HepG2 (cell line): Measurements from ENCODE around the gene ANKRD36B. TPM values are rescaled to one million over a fixed set of nuclear protein-coding genes. Genes with fewer than 3 reads are reported as not detected.

Experiments
- RBFOX2 ChIP-seq: fragments of 200-400 bp; formaldehyde crosslinking; IDR thresholded peaks from 2 replicates; pipeline ENCODE4 v1.6.1; 2017; ENCODE audit warnings: low read depth, mild to moderate bottlenecking, low read length
- SMAD3 ChIP-seq: sonication (generic); formaldehyde crosslinking; IDR thresholded peaks from 2 replicates; pipeline ENCODE4 v1.4.0; 2020; ENCODE audit warnings: missing genetic modification reagents
- SMC3 ChIP-seq: IDR thresholded peaks from 2 replicates; pipeline ENCODE4 v1.6.1; 2011; ENCODE audit warnings: low read length, improper control_type of control experiment
- TAF1 ChIP-seq: sonication (generic); formaldehyde crosslinking; IDR thresholded peaks from 2 replicates; pipeline ENCODE4 v1.4.0; 2020; ENCODE audit warnings: missing genetic modification reagents
- ZNF230 ChIP-seq: sonication (generic); formaldehyde crosslinking; IDR thresholded peaks from 2 replicates; pipeline ENCODE4 v1.4.0; 2020; ENCODE audit warnings: mild to moderate bottlenecking, missing genetic modification reagents
- ZNF570 ChIP-seq: sonication (generic); formaldehyde crosslinking; IDR thresholded peaks from 2 replicates; pipeline ENCODE4 v1.4.0; 2020; ENCODE audit warnings: mild to moderate bottlenecking, missing genetic modification reagents, borderline replicate concordance
- ZNF839 ChIP-seq: sonication (generic); formaldehyde crosslinking; IDR thresholded peaks from 2 replicates; pipeline ENCODE4 v1.4.0; 2020; ENCODE audit warnings: missing genetic modification reagents, mild to moderate bottlenecking, borderline replicate concordance
- polyA plus RNA-seq, 8 experiments: library from polyadenylated mRNA; depleted of rRNA in 3 of 8; stranded (reverse) in 7 of 8; unstranded in 1 of 8; fragments of >200 nt; fragmentation: Illumina TruSeq in 4 of 8; extraction: Trizol in 4 of 8; gene quantifications; 2 replicates each; pipeline versions ENCODE4 v1.2.1 to v1.2.3, GENCODE V29; 2011 to 2016; ENCODE audit warnings: low read depth in 4 of 8, missing spikeins in 1 of 8, mixed read lengths in 1 of 8; ENCODE audit not compliant: insufficient read depth in 1 of 8
- total RNA-seq, 5 experiments: library from RNA; depleted of rRNA; stranded (reverse); fragments of >200 nt; fragmentation: Illumina TruSeq; extraction: Trizol; gene quantifications; 2 replicates each; pipeline ENCODE4 v1.2.3, GENCODE V29; 2016; ENCODE audit warnings: low read depth in 1 of 5
- TF ChIP-seq, protein P1 (sequence below): sonication (generic); formaldehyde crosslinking; IDR thresholded peaks from 2 replicates; pipeline ENCODE4 v1.5.1; 2020; ENCODE audit warnings: mild to moderate bottlenecking, missing genetic modification reagents, moderate library complexity
- TF ChIP-seq, protein P2 (sequence below): sonication (generic); formaldehyde crosslinking; IDR thresholded peaks from 2 replicates; pipeline ENCODE4 v1.4.0; 2020; ENCODE audit warnings: missing genetic modification reagents
- TF ChIP-seq, protein P3 (sequence below): IDR thresholded peaks from 2 replicates; pipeline ENCODE4 v1.6.1; 2016; ENCODE audit warnings: missing compliant biosample characterization, missing genetic modification reagents, borderline replicate concordance
- TF ChIP-seq, protein P4 (sequence below): sonication (generic); formaldehyde crosslinking; IDR thresholded peaks from 2 replicates; pipeline ENCODE4 v1.5.1; 2020; ENCODE audit warnings: missing genetic modification reagents, mild to moderate bottlenecking, borderline replicate concordance
- TF ChIP-seq, protein P5 (sequence below), 2 experiments: sonication (generic) in 1 of 2; formaldehyde crosslinking in 1 of 2; IDR thresholded peaks; 2 replicates each; pipeline versions ENCODE4 v1.4.0 to v1.6.1; 2018 to 2020; ENCODE audit warnings: missing genetic modification reagents in 2 of 2, borderline replicate concordance in 1 of 2, low read depth in 1 of 2, mild to moderate bottlenecking in 1 of 2, missing biosample characterization in 1 of 2
- TF ChIP-seq, protein P6 (sequence below): IDR thresholded peaks from 2 replicates; pipeline ENCODE4 v1.6.1; 2016; ENCODE audit warnings: mild to moderate bottlenecking, missing biosample characterization, missing genetic modification reagents
- TF ChIP-seq, protein P7 (sequence below): sonication (generic); formaldehyde crosslinking; IDR thresholded peaks from 2 replicates; pipeline ENCODE4 v1.4.0; 2020; ENCODE audit warnings: mild to moderate bottlenecking, missing genetic modification reagents

The ANKRD36B gene
- total and polyA plus RNA-seq, 2 of the 13 experiments (the other 11 are each of a cell fraction or from before 2014, with no cell fraction given) = 7.3 to 34.8 TPM

DNA sequence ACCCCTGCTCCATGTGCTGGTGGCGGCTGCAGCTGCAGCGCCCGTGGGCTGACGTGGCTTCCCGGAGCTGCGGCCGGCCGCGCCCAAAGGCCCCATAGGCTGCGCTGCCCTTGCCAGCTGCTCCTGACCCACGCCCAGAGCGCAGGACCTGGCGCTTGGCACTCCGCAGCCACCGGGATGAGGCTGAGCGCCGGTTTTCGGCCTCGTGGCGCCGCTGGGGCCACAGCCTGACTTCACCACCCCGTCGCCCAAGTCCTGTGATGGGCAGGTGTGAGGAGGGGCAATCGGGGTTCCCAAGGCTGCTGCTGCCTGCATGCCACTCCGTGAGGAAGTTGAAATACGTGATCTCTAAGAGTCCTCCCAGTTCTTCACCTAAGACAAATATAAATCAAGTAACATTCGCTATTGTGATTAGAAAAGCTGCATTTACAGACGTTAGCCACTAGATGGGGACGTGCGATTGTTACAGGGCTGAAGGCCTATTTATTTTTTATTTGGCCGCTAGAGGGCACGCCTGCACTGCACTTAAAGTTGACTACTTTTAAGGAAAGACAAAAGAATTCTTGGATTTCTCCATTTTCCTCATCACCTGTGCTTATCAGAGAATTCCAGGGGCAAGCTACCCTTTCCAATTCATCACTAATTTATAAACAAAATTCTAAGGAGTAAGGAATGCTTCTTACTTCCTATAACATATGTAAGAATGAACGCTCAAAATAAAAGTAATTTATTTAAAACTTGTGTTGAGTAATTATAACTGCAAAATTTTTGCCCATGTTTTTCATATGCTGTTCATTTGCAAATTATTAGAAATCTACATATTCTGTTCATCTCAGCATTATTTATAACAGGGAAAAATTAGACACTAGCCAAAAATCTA, 1.1 kb upstream of the ANKRD36B start (continued):
- TF ChIP-seq, protein P1, sequence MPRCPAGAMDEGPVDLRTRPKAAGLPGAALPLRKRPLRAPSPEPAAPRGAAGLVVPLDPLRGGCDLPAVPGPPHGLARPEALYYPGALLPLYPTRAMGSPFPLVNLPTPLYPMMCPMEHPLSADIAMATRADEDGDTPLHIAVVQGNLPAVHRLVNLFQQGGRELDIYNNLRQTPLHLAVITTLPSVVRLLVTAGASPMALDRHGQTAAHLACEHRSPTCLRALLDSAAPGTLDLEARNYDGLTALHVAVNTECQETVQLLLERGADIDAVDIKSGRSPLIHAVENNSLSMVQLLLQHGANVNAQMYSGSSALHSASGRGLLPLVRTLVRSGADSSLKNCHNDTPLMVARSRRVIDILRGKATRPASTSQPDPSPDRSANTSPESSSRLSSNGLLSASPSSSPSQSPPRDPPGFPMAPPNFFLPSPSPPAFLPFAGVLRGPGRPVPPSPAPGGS (CRISPR knock-in tag) = 0 out of 2 replicates have a peak, but pooled peaks have one; percentile 45
- TF ChIP-seq ZNF839 (CRISPR knock-in tag) (peak; percentile 54; the same call in 1 of the 2 replicates), ZNF570 (peak; percentile 9; the same call in 1 of the 2 replicates), RBFOX2 (peak; percentile 49; the same call in 1 of the 2 replicates), SMAD3 (0 out of 2 replicates have a peak, but pooled peaks have one; percentile 67), TAF1 (CRISPR knock-in tag) (peak; percentile 41; the same call in 1 of the 2 replicates), ZNF230 (CRISPR knock-in tag) (0 out of 2 replicates have a peak, but pooled peaks have one; percentile 18), SMC3 (peak; percentile 97)
- TF ChIP-seq, protein P2, sequence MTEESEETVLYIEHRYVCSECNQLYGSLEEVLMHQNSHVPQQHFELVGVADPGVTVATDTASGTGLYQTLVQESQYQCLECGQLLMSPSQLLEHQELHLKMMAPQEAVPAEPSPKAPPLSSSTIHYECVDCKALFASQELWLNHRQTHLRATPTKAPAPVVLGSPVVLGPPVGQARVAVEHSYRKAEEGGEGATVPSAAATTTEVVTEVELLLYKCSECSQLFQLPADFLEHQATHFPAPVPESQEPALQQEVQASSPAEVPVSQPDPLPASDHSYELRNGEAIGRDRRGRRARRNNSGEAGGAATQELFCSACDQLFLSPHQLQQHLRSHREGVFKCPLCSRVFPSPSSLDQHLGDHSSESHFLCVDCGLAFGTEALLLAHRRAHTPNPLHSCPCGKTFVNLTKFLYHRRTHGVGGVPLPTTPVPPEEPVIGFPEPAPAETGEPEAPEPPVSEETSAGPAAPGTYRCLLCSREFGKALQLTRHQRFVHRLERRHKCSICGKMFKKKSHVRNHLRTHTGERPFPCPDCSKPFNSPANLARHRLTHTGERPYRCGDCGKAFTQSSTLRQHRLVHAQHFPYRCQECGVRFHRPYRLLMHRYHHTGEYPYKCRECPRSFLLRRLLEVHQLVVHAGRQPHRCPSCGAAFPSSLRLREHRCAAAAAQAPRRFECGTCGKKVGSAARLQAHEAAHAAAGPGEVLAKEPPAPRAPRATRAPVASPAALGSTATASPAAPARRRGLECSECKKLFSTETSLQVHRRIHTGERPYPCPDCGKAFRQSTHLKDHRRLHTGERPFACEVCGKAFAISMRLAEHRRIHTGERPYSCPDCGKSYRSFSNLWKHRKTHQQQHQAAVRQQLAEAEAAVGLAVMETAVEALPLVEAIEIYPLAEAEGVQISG (CRISPR knock-in tag) = peak; percentile 78
- TF ChIP-seq, protein P3, sequence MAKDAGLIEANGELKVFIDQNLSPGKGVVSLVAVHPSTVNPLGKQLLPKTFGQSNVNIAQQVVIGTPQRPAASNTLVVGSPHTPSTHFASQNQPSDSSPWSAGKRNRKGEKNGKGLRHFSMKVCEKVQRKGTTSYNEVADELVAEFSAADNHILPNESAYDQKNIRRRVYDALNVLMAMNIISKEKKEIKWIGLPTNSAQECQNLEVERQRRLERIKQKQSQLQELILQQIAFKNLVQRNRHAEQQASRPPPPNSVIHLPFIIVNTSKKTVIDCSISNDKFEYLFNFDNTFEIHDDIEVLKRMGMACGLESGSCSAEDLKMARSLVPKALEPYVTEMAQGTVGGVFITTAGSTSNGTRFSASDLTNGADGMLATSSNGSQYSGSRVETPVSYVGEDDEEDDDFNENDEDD (CRISPR knock-in tag) = peak; percentile 46; the same call in 1 of the 2 replicates
- TF ChIP-seq, protein P4, sequence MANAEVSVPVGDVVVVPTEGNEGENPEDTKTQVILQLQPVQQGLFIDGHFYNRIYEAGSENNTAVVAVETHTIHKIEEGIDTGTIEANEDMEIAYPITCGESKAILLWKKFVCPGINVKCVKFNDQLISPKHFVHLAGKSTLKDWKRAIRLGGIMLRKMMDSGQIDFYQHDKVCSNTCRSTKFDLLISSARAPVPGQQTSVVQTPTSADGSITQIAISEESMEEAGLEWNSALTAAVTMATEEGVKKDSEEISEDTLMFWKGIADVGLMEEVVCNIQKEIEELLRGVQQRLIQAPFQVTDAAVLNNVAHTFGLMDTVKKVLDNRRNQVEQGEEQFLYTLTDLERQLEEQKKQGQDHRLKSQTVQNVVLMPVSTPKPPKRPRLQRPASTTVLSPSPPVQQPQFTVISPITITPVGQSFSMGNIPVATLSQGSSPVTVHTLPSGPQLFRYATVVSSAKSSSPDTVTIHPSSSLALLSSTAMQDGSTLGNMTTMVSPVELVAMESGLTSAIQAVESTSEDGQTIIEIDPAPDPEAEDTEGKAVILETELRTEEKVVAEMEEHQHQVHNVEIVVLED = peak; percentile 40; the same call in 1 of the 2 replicates
- TF ChIP-seq, protein P5, sequence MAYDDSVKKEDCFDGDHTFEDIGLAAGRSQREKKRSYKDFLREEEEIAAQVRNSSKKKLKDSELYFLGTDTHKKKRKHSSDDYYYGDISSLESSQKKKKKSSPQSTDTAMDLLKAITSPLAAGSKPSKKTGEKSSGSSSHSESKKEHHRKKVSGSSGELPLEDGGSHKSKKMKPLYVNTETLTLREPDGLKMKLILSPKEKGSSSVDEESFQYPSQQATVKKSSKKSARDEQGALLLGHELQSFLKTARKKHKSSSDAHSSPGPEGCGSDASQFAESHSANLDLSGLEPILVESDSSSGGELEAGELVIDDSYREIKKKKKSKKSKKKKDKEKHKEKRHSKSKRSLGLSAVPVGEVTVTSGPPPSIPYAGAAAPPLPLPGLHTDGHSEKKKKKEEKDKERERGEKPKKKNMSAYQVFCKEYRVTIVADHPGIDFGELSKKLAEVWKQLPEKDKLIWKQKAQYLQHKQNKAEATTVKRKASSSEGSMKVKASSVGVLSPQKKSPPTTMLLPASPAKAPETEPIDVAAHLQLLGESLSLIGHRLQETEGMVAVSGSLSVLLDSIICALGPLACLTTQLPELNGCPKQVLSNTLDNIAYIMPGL (CRISPR knock-in tag; IDR thresholded peaks at IDR 0.05; ENCODE audit: borderline replicate concordance in 1 of 2, low read depth in 1 of 2) = peak; percentile 85 to 93; a peak in 3 of 4 replicates
- TF ChIP-seq, protein P6, sequence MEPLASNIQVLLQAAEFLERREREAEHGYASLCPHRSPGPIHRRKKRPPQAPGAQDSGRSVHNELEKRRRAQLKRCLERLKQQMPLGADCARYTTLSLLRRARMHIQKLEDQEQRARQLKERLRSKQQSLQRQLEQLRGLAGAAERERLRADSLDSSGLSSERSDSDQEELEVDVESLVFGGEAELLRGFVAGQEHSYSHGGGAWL (CRISPR knock-in tag) = peak; percentile 61
- TF ChIP-seq, protein P7, sequence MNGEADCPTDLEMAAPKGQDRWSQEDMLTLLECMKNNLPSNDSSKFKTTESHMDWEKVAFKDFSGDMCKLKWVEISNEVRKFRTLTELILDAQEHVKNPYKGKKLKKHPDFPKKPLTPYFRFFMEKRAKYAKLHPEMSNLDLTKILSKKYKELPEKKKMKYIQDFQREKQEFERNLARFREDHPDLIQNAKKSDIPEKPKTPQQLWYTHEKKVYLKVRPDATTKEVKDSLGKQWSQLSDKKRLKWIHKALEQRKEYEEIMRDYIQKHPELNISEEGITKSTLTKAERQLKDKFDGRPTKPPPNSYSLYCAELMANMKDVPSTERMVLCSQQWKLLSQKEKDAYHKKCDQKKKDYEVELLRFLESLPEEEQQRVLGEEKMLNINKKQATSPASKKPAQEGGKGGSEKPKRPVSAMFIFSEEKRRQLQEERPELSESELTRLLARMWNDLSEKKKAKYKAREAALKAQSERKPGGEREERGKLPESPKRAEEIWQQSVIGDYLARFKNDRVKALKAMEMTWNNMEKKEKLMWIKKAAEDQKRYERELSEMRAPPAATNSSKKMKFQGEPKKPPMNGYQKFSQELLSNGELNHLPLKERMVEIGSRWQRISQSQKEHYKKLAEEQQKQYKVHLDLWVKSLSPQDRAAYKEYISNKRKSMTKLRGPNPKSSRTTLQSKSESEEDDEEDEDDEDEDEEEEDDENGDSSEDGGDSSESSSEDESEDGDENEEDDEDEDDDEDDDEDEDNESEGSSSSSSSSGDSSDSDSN = peak; percentile 66; the same call in 1 of the 2 replicates
